HCT116 (cell line): Measurements from ENCODE around the gene CLEC4G. TPM values are rescaled to one million over a fixed set of nuclear protein-coding genes. Genes with fewer than 3 reads are reported as not detected.

Source experiments
- ATAC-seq: fragments of 200-7000 bp; cut with Tn5 transposase; 2 replicates; pipeline ENCODE4 v1.9.1; 2020; ENCODE audit warnings: mild to moderate bottlenecking, moderate library complexity
- BruUV-seq: library from RNA; stranded (reverse); fragments of 400-500 nt; replicated peaks from 2 replicates; lab custom pipeline; 2021; lab: Mats Ljungman, UMichigan
- CTCF ChIA-PET: fragments of 300-600 bp; sonication (Branson Sonifier 250); formaldehyde crosslinking; loops from one replicate; lab custom pipeline; 2021; ENCODE audit warnings: antibody characterized with exemption; lab: Charles Lee
- POLR2A ChIA-PET: fragments of 300-600, 350-600 bp; sonication (Branson Sonifier 250); formaldehyde crosslinking; loops from one replicate; lab custom pipeline; 2021; ENCODE audit warnings: antibody characterized with exemption; lab: Charles Lee
- RAD21 ChIA-PET, 2 experiments: fragments of 300-600 bp; sonication (Branson Sonifier 250); formaldehyde crosslinking; loops; one replicate each; lab custom pipeline; 2023; ENCODE audit warnings: low total read pairs in 2 of 2; ENCODE audit not compliant: uncharacterized antibody in 2 of 2, unreplicated experiment in 2 of 2, low non-redundant PET in 1 of 2; lab: Charles Lee
- DNase-seq: peaks from one replicate; pipeline ENCODE4 v3.0.0-alpha.2; 2010; ENCODE audit warnings: low read depth, low spot score
- H2AFZ ChIP-seq: fragments of 200-600 bp; shearing (Covaris generic), sonication (generic); 2 replicates; pipeline ENCODE4 v1.6.1; 2017; ENCODE audit warnings: low read depth, mixed run types, mixed read lengths, antibody characterized with exemption, low read length; ENCODE audit not compliant: poor library complexity, severe bottlenecking
- H3K27ac ChIP-seq: 2 replicates; pipeline ENCODE4 v1.5.1; 2012; ENCODE audit warnings: low read depth, low read length
- H3K27me3 ChIP-seq: fragments of 200-600 bp; sonication (generic); 2 replicates; pipeline ENCODE4 v1.6.1; 2016; ENCODE audit warnings: mixed run types, low read length, mixed read lengths; ENCODE audit not compliant: insufficient read depth
- H3K36me3 ChIP-seq, 2 experiments: fragments of 200-500 bp in 1 of 2; fragments of 200-600 bp in 1 of 2; sonication (Bioruptor generic) in 1 of 2; sonication (generic) in 1 of 2; 2 replicates each; pipeline versions ENCODE4 v1.5.1 to v1.6.1; 2014 to 2016; ENCODE audit warnings: low read length in 2 of 2, inconsistent platforms in 1 of 2, mixed read lengths in 1 of 2, mixed run types in 1 of 2; ENCODE audit not compliant: insufficient read depth in 2 of 2, control insufficient read depth in 1 of 2
- H3K4me1 ChIP-seq, 2 experiments: fragments of 200-600 bp in 1 of 2; sonication (generic) in 1 of 2; 2 replicates each; pipeline versions ENCODE4 v1.5.1 to v1.6.1; 2012 to 2017; ENCODE audit warnings: low read length in 2 of 2, inconsistent platforms in 1 of 2, mild to moderate bottlenecking in 1 of 2, mixed read lengths in 1 of 2, mixed run types in 1 of 2, moderate library complexity in 1 of 2; ENCODE audit not compliant: insufficient read depth in 2 of 2, control insufficient read depth in 1 of 2
- H3K4me2 ChIP-seq: fragments of 200-600 bp; sonication (generic); 2 replicates; pipeline ENCODE4 v1.6.1; 2017; ENCODE audit warnings: mixed run types, low read length, mixed read lengths
- H3K4me3 ChIP-seq, 2 experiments: fragments of 200-600 bp in 1 of 2; sonication (generic) in 1 of 2; replicated peaks in 1 of 2; 2 replicates each; pipeline ENCODE4 v1.5.1; 2011 to 2016; ENCODE audit warnings: low read length in 2 of 2, control low read depth in 1 of 2, low read depth in 1 of 2, mild to moderate bottlenecking in 1 of 2, mixed read lengths in 1 of 2, mixed run types in 1 of 2
- H3K79me2 ChIP-seq: fragments of 200-600 bp; sonication (generic); 2 replicates; pipeline ENCODE4 v1.6.1; 2017; ENCODE audit warnings: mild to moderate bottlenecking, mixed run types, low read length, moderate library complexity, mixed read lengths; ENCODE audit not compliant: insufficient read depth
- H3K9ac ChIP-seq: fragments of 200-600 bp; sonication (generic); 2 replicates; pipeline ENCODE4 v1.6.1; 2016; ENCODE audit warnings: low read length, mixed read lengths
- H3K9me2 ChIP-seq: fragments of 200-600 bp; sonication (generic), shearing (Covaris generic); 2 replicates; pipeline ENCODE4 v1.6.1; 2017; ENCODE audit warnings: mixed run types, mild to moderate bottlenecking, moderate library complexity; ENCODE audit not compliant: insufficient read depth
- H3K9me3 ChIP-seq, 2 experiments: fragments of 200-500 bp in 1 of 2; fragments of 200-600 bp in 1 of 2; sonication (Bioruptor generic) in 1 of 2; sonication (generic) in 1 of 2; 2 replicates each; pipeline ENCODE4 v1.6.1; 2014 to 2017; ENCODE audit warnings: low read length in 2 of 2, mixed read lengths in 2 of 2, inconsistent platforms in 1 of 2, low read depth in 1 of 2, mild to moderate bottlenecking in 1 of 2, mixed run types in 1 of 2, moderate library complexity in 1 of 2; ENCODE audit not compliant: control insufficient read depth in 1 of 2, insufficient read depth in 1 of 2
- H4K20me1 ChIP-seq: fragments of 200-600 bp; sonication (generic), shearing (Covaris generic); 2 replicates; pipeline ENCODE4 v1.6.1; 2017; ENCODE audit warnings: mixed run types, mild to moderate bottlenecking, moderate library complexity; ENCODE audit not compliant: insufficient read depth
- CBX3 ChIP-seq: IDR thresholded peaks from 2 replicates; pipeline ENCODE4 v1.6.1; 2012; ENCODE audit warnings: low read depth
- CEBPB ChIP-seq: IDR thresholded peaks from 2 replicates; pipeline ENCODE4 v1.6.1; 2012; ENCODE audit warnings: low read depth
- EGR1 ChIP-seq: IDR thresholded peaks from 2 replicates; pipeline ENCODE4 v1.6.1; 2012; ENCODE audit warnings: low read depth
- ELF1 ChIP-seq: IDR thresholded peaks from 2 replicates; pipeline ENCODE4 v1.6.1; 2012; ENCODE audit warnings: low read depth, borderline replicate concordance
- EZH2 ChIP-seq: fragments of 200-600 bp; sonication (generic); IDR thresholded peaks from 2 replicates; pipeline ENCODE4 v1.6.1; 2017; ENCODE audit warnings: antibody characterized with exemption, mixed run types
- EZH2phosphoT487 ChIP-seq: fragments of 200-600 bp; IDR thresholded peaks from 2 replicates; pipeline ENCODE4 v1.6.1; 2018; ENCODE audit warnings: antibody characterized with exemption, borderline replicate concordance
- FOSL1 ChIP-seq: IDR thresholded peaks from 2 replicates; pipeline ENCODE4 v1.6.1; 2012; ENCODE audit warnings: low read depth
- JUND ChIP-seq: IDR thresholded peaks from 2 replicates; pipeline ENCODE4 v1.6.1; 2012
- MAX ChIP-seq: IDR thresholded peaks from 2 replicates; pipeline ENCODE4 v1.6.1; 2012
- POLR2A ChIP-seq: IDR thresholded peaks from 2 replicates; pipeline ENCODE4 v1.7.0; 2011; ENCODE audit warnings: borderline replicate concordance; ENCODE audit not compliant: insufficient read depth, insufficient read length; ENCODE audit errors: extremely low read depth
- POLR2AphosphoS5 ChIP-seq: IDR thresholded peaks from 2 replicates; pipeline ENCODE4 v1.6.1; 2011; ENCODE audit warnings: mild to moderate bottlenecking, low read depth, low read length, moderate library complexity
- SIN3A ChIP-seq: IDR thresholded peaks from 2 replicates; pipeline ENCODE4 v1.6.1; 2012; ENCODE audit warnings: low read depth
- SP1 ChIP-seq: IDR thresholded peaks from 2 replicates; pipeline ENCODE4 v1.6.1; 2012; ENCODE audit warnings: low read depth
- SRF ChIP-seq: IDR thresholded peaks from 2 replicates; pipeline ENCODE4 v1.6.1; 2012; ENCODE audit warnings: low read depth
- TCF7L2 ChIP-seq: IDR thresholded peaks from 2 replicates; pipeline ENCODE4 v1.7.0; 2011; ENCODE audit warnings: borderline replicate concordance, inconsistent platforms; ENCODE audit not compliant: insufficient read depth, insufficient read length; ENCODE audit errors: extremely low read depth
- ZBTB33 ChIP-seq: IDR thresholded peaks from 2 replicates; pipeline ENCODE4 v1.6.1; 2011; ENCODE audit warnings: mild to moderate bottlenecking, low read length, moderate library complexity; ENCODE audit not compliant: insufficient replicate concordance; ENCODE audit errors: extremely low read depth
- intact Hi-C: fragments of 100-400 bp; cut with micrococcal nuclease; formaldehyde crosslinking; loops from 2 replicates; pipeline ENCODE4 v1.10.0; 2022
- total RNA-seq: library from RNA; stranded (reverse); gene quantifications from one replicate; pipeline ENCODE4 v1.2.1, GENCODE V29; 2021; ENCODE audit not compliant: unreplicated experiment
- TF ChIP-seq, protein P1 (sequence below): IDR thresholded peaks from 2 replicates; pipeline ENCODE4 v1.6.1; 2012
- TF ChIP-seq, protein P2 (sequence below): IDR thresholded peaks from 2 replicates; pipeline ENCODE4 v1.6.1; 2012; ENCODE audit warnings: low read depth

CLEC4G gene
- total RNA-seq, 1 experiment from 2014 or later = not detected

GRCh38 chr19:7744871-7745650 lies 13.2 kb upstream of the CLEC4G start:
- Histone ChIP-seq H3K9me2 (no peaks in the 10 kb centered on the region), H4K20me1 (no peaks in the 10 kb centered on the region), H3K4me2 (no peak overlapping the region), H3K4me1 (no peaks in the 10 kb centered on the region), H3K36me3 (no peaks in the 10 kb centered on the region), H2AFZ (no peak overlapping the region), H3K27ac (no peak overlapping the region), H3K4me3 (no peak overlapping the region), H3K79me2 (no peaks in the 10 kb centered on the region), H3K9ac (no peak overlapping the region), H3K9me3 (no peaks in the 10 kb centered on the region), H3K27me3 (peaks cover 13% of the 10 kb centered on the region)
- ChIA-PET RAD21 (interaction anchor here in 1 of 2 experiments (0.6 kb wide), 1 partner anchor 800 kb away, joined by 3 read pairs; no protein-coding TSS in a partner anchor), POLR2A (no interaction called here), CTCF (no interaction called here)
- intact Hi-C loops = no loop called here
- DNase-seq = no peak
- no peak for ATAC-seq
- TF ChIP-seq ZBTB33 (no peak), EGR1 (no peak), EZH2 (no peak), CBX3 (no peak), MAX (no peak), ELF1 (no peak), EZH2phosphoT487 (no peak), POLR2A (no peak), JUND (no peak), SIN3A (no peak), FOSL1 (no peak), CEBPB (no peak), POLR2AphosphoS5 (no peak), SP1 (no peak), TCF7L2 (no peak), SRF (no peak)
- TF ChIP-seq, protein P1, sequence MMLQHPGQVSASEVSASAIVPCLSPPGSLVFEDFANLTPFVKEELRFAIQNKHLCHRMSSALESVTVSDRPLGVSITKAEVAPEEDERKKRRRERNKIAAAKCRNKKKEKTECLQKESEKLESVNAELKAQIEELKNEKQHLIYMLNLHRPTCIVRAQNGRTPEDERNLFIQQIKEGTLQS = no peak
- TF ChIP-seq, protein P2, sequence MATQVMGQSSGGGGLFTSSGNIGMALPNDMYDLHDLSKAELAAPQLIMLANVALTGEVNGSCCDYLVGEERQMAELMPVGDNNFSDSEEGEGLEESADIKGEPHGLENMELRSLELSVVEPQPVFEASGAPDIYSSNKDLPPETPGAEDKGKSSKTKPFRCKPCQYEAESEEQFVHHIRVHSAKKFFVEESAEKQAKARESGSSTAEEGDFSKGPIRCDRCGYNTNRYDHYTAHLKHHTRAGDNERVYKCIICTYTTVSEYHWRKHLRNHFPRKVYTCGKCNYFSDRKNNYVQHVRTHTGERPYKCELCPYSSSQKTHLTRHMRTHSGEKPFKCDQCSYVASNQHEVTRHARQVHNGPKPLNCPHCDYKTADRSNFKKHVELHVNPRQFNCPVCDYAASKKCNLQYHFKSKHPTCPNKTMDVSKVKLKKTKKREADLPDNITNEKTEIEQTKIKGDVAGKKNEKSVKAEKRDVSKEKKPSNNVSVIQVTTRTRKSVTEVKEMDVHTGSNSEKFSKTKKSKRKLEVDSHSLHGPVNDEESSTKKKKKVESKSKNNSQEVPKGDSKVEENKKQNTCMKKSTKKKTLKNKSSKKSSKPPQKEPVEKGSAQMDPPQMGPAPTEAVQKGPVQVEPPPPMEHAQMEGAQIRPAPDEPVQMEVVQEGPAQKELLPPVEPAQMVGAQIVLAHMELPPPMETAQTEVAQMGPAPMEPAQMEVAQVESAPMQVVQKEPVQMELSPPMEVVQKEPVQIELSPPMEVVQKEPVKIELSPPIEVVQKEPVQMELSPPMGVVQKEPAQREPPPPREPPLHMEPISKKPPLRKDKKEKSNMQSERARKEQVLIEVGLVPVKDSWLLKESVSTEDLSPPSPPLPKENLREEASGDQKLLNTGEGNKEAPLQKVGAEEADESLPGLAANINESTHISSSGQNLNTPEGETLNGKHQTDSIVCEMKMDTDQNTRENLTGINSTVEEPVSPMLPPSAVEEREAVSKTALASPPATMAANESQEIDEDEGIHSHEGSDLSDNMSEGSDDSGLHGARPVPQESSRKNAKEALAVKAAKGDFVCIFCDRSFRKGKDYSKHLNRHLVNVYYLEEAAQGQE = no peak
- BruUV-seq = no TSS peak
